GM06990 (cell line): ENCODE data around the gene RPL28.
"Not testable (repeated sequence)": the region's sequence is repeated elsewhere in the genome, so short reads cannot be mapped to it uniquely, and the experiment has no call there.

Experiments used
- DNase-seq: peaks from one replicate; pipeline ENCODE4 v3.0.0-alpha.2; 2011; ENCODE audit not compliant: insufficient read length; ENCODE audit errors: extremely low read depth
- H3K27me3 ChIP-seq: replicated peaks from 2 replicates; pipeline ENCODE4 v1.6.0; 2011; ENCODE audit warnings: low read length; ENCODE audit not compliant: control insufficient read depth, insufficient read depth
- H3K36me3 ChIP-seq: 2 replicates; pipeline ENCODE4 v1.5.1; 2011; ENCODE audit warnings: low read length; ENCODE audit not compliant: control insufficient read depth, insufficient read depth
- H3K4me3 ChIP-seq: replicated peaks from 2 replicates; pipeline ENCODE4 v1.5.1; 2011; ENCODE audit warnings: low read depth, mild to moderate bottlenecking, control low read depth, low read length
- TF ChIP-seq, protein P1 (sequence below): IDR thresholded peaks from 2 replicates; pipeline ENCODE4 v1.5.1; 2011; ENCODE audit warnings: low read length, control low read depth, mild to moderate bottlenecking, inconsistent platforms; ENCODE audit not compliant: insufficient read depth, poor library complexity, severe bottlenecking

RPL28 gene

DNA sequence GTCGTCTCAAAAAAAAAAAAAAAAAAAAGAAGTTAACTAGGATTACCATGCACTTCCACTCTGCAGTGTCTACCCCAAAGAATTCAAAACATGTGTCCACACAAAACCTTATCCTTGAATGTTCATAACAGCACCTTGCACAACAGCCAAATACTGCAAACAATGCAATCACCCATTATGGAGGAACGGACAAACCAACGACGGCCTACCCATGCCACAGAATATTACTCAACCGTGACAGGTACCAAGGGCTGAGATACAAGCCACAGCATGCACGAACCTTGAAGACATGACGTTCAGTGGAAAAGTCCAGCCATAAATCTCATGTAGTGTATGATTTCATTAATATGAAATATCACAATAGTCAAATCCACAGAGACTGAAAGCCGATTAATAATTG, 60.3 kb downstream of the RPL28 start:
- TF ChIP-seq, protein P1, sequence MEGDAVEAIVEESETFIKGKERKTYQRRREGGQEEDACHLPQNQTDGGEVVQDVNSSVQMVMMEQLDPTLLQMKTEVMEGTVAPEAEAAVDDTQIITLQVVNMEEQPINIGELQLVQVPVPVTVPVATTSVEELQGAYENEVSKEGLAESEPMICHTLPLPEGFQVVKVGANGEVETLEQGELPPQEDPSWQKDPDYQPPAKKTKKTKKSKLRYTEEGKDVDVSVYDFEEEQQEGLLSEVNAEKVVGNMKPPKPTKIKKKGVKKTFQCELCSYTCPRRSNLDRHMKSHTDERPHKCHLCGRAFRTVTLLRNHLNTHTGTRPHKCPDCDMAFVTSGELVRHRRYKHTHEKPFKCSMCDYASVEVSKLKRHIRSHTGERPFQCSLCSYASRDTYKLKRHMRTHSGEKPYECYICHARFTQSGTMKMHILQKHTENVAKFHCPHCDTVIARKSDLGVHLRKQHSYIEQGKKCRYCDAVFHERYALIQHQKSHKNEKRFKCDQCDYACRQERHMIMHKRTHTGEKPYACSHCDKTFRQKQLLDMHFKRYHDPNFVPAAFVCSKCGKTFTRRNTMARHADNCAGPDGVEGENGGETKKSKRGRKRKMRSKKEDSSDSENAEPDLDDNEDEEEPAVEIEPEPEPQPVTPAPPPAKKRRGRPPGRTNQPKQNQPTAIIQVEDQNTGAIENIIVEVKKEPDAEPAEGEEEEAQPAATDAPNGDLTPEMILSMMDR = no peak
- H3K27me3 ChIP-seq = peaks cover 1% of the 10 kb centered on the region; the same call in 1 of the 2 replicates

DNA sequence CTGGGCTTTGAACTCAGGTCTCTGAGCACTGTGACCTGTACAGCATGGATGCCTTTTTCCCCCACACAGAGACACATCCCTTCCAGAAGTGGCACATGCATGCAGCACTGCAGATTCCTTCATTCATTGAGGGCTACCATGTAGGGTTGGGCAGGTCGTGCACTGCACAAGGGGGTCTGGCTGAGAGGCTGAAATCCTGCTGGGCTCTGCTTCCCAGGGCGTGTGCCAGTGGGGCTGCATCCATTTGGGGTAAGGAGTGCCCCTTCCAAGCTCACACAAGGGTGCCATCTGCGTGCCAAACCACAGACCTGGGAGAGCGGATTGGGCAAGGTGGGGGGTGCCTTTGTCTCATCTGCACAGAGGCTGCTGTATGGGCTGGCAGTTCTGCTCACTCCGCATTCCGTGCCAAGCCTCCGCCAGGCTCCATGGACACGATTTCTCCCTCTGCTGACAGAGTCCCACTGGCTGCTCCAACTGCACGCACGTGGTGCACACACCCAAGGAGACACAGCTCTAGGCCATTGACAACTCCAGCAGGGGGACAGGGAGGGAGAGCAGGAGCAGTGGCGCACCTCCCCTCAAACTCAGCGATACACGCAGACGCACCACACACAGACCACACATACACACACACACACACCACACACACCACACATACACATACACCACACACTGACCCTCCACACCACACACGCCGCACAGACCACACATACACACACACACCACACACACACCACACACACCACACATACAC, 61.9 kb downstream of the RPL28 start:
- Histone ChIP-seq H3K27me3 (no peaks in the 10 kb centered on the region; the same call in 1 of the 2 replicates), H3K36me3 (no peaks in the 10 kb centered on the region), H3K4me3 (no peak overlapping the region)
- no peak for DNase-seq
- TF ChIP-seq, protein P1 = no peak

More for the DNA sequence above, 60.3 kb downstream of the RPL28 start:
- no peak overlapping the region for H3K4me3 ChIP-seq
- no peak for DNase-seq
- H3K36me3 ChIP-seq = no peaks in the 10 kb centered on the region

DNA sequence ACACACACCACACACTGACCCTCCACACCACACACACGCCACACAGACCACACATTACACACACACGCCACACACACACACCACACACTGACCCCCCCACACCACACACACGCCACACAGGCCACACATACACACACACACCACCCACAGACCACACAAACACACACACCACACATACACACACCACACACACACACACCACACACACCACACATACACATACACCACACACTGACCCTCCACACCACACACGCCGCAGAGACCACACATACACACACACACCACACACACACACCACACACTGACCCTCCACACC, 62.4 kb downstream of the RPL28 start:
- not testable (repeated sequence) for H3K4me3 ChIP-seq, H3K27me3 ChIP-seq, H3K36me3 ChIP-seq, DNase-seq

DNA sequence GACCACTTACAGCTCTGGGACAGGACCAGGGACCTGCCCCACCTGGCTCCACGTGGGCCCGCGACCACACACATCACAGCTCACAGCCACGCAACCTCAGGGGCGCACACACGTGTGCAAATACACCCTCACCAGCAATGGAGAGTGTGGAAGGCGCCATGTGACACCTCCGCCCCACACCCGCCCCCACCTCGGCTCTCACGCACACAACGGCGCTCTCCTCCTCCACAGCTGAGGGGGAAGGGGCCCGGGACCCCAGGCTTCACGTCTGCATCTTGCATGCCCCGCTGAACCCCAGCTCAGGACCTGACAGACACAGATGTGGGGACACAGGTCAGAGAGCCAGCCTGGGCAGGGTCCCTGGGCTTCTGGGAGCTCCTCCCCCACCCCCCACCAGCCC, 63.7 kb downstream of the RPL28 start:
- TF ChIP-seq, protein P1 = no peak
- no peak for DNase-seq
- no peaks in the 10 kb centered on the region; the same call in 1 of the 2 replicates for H3K27me3 ChIP-seq
- H3K4me3 ChIP-seq = no peak overlapping the region
- peaks cover 1% of the 10 kb centered on the region for H3K36me3 ChIP-seq

DNA sequence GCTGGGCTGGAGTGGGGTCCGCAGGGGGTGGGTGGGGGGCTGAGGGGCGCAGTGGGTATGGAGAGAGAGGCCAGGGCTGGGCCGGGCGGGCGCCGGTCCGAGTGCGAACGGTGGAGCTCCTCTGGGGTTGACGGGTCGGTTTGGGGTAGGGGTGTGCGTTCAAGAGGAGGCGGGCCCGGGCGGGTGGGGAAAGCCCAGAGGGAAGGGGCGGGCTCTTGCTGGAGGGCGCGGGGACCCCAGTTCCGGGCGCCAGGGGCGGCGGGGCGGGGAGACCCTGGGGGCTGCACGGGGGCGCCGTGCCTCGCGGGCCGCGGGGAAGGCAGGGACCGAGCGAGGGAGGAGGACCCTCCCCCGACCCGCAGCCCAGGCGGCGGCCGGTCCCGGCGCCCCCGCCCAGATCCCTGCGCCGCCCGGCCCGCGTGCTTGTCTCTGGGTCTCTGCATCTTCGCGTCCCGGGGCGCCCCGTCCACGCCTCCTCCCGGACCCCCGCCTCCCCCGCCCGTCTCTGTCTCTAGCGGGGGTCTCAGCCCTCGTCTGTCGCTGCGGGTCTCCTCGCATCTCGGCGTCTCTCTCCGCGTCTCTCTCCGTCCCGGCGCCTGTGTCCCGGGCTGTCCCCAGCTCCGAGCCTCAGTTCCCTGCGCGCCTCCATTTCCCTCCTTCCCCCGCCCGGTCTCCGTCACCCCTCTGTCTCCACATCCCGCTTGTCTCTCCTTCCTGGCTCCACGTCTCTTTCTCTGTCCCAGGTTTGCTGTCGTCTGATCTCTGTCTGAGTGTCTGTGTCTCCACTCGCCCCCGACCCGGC, 65.6 kb downstream of the RPL28 start:
- H3K36me3 ChIP-seq = peaks cover 5% of the 10 kb centered on the region
- no peaks in the 10 kb centered on the region; the same call in 1 of the 2 replicates for H3K27me3 ChIP-seq
- H3K4me3 ChIP-seq = no peak overlapping the region; the same call in 1 of the 2 replicates
- TF ChIP-seq, protein P1 = no peak
- no peak for DNase-seq
